ENCODE results near the gene LRFN5.

DNA sequence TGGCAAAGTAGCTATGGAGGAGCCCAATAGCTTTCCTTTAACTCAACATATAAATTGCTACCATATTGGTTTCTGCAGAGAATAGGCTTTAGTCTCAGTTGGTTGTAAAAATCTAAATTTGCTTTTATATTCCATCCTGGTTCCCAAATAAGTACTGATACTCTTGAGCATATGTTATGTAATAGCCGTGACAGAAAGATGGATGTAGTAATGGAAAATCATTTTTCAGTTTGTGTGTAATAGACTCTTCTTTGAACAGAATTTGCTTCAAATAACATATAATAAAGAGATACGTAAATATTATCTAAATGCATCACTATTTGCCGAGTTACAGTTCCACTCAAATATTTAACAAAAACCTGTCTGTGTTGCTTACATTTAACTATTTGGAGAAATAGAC is 271.6 kb downstream of the LRFN5 start:
- TF ChIP-seq POLR2A (IDR thresholded peaks at IDR 0.05; ENCODE audit: insufficient read depth in 1 of 2, low read depth in 2 of 2, low read length in 2 of 2) (no peak), MAZ (IDR thresholded peaks at IDR 0.05; ENCODE audit: borderline replicate concordance, low read depth, low read length) (no peak), MAZ (CRISPR knock-in tag; IDR thresholded peaks at IDR 0.05; ENCODE audit: low read depth) (no peak), ZNF720 (CRISPR knock-in tag; IDR thresholded peaks at IDR 0.05) (no peak)
- TF ChIP-seq, protein P1, sequence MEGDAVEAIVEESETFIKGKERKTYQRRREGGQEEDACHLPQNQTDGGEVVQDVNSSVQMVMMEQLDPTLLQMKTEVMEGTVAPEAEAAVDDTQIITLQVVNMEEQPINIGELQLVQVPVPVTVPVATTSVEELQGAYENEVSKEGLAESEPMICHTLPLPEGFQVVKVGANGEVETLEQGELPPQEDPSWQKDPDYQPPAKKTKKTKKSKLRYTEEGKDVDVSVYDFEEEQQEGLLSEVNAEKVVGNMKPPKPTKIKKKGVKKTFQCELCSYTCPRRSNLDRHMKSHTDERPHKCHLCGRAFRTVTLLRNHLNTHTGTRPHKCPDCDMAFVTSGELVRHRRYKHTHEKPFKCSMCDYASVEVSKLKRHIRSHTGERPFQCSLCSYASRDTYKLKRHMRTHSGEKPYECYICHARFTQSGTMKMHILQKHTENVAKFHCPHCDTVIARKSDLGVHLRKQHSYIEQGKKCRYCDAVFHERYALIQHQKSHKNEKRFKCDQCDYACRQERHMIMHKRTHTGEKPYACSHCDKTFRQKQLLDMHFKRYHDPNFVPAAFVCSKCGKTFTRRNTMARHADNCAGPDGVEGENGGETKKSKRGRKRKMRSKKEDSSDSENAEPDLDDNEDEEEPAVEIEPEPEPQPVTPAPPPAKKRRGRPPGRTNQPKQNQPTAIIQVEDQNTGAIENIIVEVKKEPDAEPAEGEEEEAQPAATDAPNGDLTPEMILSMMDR (CRISPR knock-in tag; IDR thresholded peaks at IDR 0.05), result no peak

Data from HepG2 (cell line).